SU-DHL-6 (cell line): ENCODE results near the gene MRPS22.

Source experiments
- EZH2phosphoT487 ChIP-seq: fragments of 200-600 bp; sonication (generic), shearing (Covaris generic); conservative IDR thresholded peaks from 2 replicates; pipeline ENCODE4 v1.6.1; 2018; ENCODE audit warnings: mild to moderate bottlenecking, antibody characterized with exemption, low read length, moderate library complexity, mixed read lengths
- TF ChIP-seq, protein P1 (sequence below): fragments of 200-600 bp; sonication (generic); IDR thresholded peaks from one replicate; pipeline ENCODE4 v1.5.1; 2017; ENCODE audit warnings: antibody characterized with exemption, mild to moderate bottlenecking, low read length, moderate library complexity; ENCODE audit not compliant: insufficient read depth, poor library complexity, severe bottlenecking

DNA sequence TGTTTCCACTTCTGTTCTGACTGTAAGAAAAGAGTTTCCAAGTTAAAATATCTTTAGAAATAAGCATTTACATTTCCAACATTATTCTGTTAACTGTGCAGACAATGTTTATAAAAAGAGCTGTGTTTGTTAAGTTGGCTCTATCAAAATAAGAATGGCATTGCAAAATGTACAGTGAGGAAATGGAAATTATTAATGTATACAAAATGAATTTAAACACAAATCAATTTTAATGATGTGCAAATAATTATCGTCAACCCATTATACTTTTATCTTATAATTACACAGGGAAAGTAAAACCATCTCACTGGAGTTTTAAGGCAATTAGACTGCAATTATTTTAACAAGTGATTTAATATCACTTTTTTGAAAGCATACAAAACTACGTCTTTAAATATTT lies 17.5 kb downstream of the MRPS22 start:
- TF ChIP-seq, protein P1, sequence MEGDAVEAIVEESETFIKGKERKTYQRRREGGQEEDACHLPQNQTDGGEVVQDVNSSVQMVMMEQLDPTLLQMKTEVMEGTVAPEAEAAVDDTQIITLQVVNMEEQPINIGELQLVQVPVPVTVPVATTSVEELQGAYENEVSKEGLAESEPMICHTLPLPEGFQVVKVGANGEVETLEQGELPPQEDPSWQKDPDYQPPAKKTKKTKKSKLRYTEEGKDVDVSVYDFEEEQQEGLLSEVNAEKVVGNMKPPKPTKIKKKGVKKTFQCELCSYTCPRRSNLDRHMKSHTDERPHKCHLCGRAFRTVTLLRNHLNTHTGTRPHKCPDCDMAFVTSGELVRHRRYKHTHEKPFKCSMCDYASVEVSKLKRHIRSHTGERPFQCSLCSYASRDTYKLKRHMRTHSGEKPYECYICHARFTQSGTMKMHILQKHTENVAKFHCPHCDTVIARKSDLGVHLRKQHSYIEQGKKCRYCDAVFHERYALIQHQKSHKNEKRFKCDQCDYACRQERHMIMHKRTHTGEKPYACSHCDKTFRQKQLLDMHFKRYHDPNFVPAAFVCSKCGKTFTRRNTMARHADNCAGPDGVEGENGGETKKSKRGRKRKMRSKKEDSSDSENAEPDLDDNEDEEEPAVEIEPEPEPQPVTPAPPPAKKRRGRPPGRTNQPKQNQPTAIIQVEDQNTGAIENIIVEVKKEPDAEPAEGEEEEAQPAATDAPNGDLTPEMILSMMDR = no peak
- no peak for TF ChIP-seq EZH2phosphoT487
